Measurements from ENCODE around the gene FUT4. TPM values are rescaled to one million over a fixed set of nuclear protein-coding genes. Genes with fewer than 3 reads are reported as not detected.

The FUT4 gene
- total RNA-seq, 1 donor, result 7.2 TPM

- Histone ChIP-seq H3K4me3 (ENCODE audit: insufficient read depth, low read length) (no peak overlapping the region), H3K4me2 (ENCODE audit: insufficient read depth, low read length) (no peak overlapping the region), H3K36me3 (ENCODE audit: insufficient read depth, low read length) (no peaks in the 10 kb centered on the region), H3K9me3 (ENCODE audit: low read depth, low read length) (no peaks in the 10 kb centered on the region), H3K79me2 (ENCODE audit: insufficient read depth, low read length) (peaks cover 3% of the 10 kb centered on the region), H4K20me1 (ENCODE audit: insufficient read depth, low read length) (peaks cover 2% of the 10 kb centered on the region), H3K27me3 (ENCODE audit: insufficient read depth, low read length) (no peaks in the 10 kb centered on the region), H3K4me1 (ENCODE audit: insufficient read depth, low read length) (peaks cover 33% of the 10 kb centered on the region), H2AFZ (ENCODE audit: low read length) (no peak overlapping the region), H3K27ac (ENCODE audit: low read depth, low read length) (peak overlapping the region; percentile 80)
- DNase-seq (ENCODE audit: insufficient read length, low spot score, missing footprints), result no peak
- TF ChIP-seq CTCF (IDR thresholded peaks at IDR 0.05; ENCODE audit: extremely low read depth, low read depth, low read length), result no peak
These were observed 15.6 kb downstream of the FUT4 start for GRCh38 chr11:94559361-94559760.

DNA sequence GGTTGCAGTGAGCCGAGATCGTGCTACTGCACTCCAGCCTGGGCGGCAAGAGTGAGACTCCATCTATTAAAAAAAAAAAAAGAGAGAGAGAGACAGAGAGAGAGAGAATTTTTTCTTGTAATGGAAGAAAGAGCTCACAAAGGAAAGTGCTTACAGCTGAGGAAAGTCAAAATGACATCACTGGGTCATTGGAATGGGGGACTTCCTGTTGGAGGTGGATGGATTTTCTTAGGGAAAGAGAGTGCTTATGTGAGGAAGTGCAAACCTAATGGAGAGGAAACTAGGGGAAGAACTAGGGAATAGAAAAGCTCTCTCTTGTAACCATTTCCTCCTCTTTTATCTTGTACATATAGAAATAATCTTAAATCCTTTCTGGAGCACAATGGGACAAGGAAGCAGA lies 17.1 kb downstream of the FUT4 start:
- no peaks in the 10 kb centered on the region for H3K9me3 ChIP-seq (ENCODE audit: low read depth, low read length)
- H3K4me3 ChIP-seq (ENCODE audit: insufficient read depth, low read length), result no peak overlapping the region
- peaks cover 33% of the 10 kb centered on the region for H3K4me1 ChIP-seq (ENCODE audit: insufficient read depth, low read length)
- TF ChIP-seq CTCF (IDR thresholded peaks at IDR 0.05; ENCODE audit: extremely low read depth, low read depth, low read length), result no peak
- H3K27ac ChIP-seq (ENCODE audit: low read depth, low read length), result no peak overlapping the region
- no peak overlapping the region for H3K4me2 ChIP-seq (ENCODE audit: insufficient read depth, low read length)
- no peaks in the 10 kb centered on the region for H3K36me3 ChIP-seq (ENCODE audit: insufficient read depth, low read length)
- no peaks in the 10 kb centered on the region for H3K79me2 ChIP-seq (ENCODE audit: insufficient read depth, low read length)
- no peak overlapping the region for H2AFZ ChIP-seq (ENCODE audit: low read length)
- no peaks in the 10 kb centered on the region for H3K27me3 ChIP-seq (ENCODE audit: insufficient read depth, low read length)
- peaks cover 2% of the 10 kb centered on the region for H4K20me1 ChIP-seq (ENCODE audit: insufficient read depth, low read length)
- no peak for DNase-seq (ENCODE audit: insufficient read length, low spot score, missing footprints)

DNA sequence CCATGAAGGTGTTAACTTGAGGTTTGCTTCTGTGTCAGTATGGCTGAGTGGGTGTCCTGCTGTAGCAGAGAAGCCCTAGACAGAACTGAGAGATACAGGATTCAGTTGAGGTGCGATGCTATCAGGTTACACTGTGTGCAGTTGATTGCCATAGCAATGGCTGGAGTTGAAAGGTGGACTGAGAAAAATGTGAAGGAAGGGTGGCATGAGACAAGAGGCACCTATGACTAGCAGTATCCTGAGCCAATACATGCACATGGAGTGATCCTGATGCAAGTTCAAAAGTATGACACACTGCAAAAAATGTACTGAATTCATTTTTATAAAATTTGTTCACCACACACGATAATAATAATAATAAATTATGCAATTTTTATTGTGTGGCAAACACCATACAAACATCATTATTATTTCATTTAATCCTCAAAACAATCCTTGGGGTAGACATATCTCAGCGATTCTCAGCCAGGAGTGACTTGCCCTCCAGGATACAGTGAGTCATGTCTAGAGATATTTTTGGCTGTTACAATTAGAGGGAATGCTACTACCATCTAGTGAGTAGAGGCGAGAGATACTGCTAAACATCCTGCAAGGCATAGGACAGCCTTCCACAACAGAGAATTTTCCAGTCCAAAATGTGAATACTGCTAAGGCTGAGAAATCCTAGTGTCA lies 19.6 kb downstream of the FUT4 start:
- TF ChIP-seq CTCF (IDR thresholded peaks at IDR 0.05; ENCODE audit: extremely low read depth, low read depth, low read length), result peak; percentile 58
- Histone ChIP-seq H3K4me2 (ENCODE audit: insufficient read depth, low read length) (no peak overlapping the region), H3K27me3 (ENCODE audit: insufficient read depth, low read length) (no peaks in the 10 kb centered on the region), H3K9me3 (ENCODE audit: low read depth, low read length) (no peaks in the 10 kb centered on the region), H3K36me3 (ENCODE audit: insufficient read depth, low read length) (no peaks in the 10 kb centered on the region), H3K27ac (ENCODE audit: low read depth, low read length) (peak overlapping the region; percentile 41), H4K20me1 (ENCODE audit: insufficient read depth, low read length) (peaks cover 2% of the 10 kb centered on the region), H2AFZ (ENCODE audit: low read length) (no peak overlapping the region), H3K4me1 (ENCODE audit: insufficient read depth, low read length) (peaks cover 15% of the 10 kb centered on the region), H3K79me2 (ENCODE audit: insufficient read depth, low read length) (no peaks in the 10 kb centered on the region), H3K4me3 (ENCODE audit: insufficient read depth, low read length) (no peak overlapping the region)
- DNase-seq (ENCODE audit: insufficient read length, low spot score, missing footprints), result peak; percentile 96

GRCh38 chr11:94563848-94564467 lies 20.2 kb downstream of the FUT4 start:
- H3K4me2 ChIP-seq (ENCODE audit: insufficient read depth, low read length), result no peak overlapping the region
- H3K27me3 ChIP-seq (ENCODE audit: insufficient read depth, low read length), result no peaks in the 10 kb centered on the region
- no peak overlapping the region for H2AFZ ChIP-seq (ENCODE audit: low read length)
- H3K9me3 ChIP-seq (ENCODE audit: low read depth, low read length), result no peaks in the 10 kb centered on the region
- peak overlapping the region; percentile 41 for H3K27ac ChIP-seq (ENCODE audit: low read depth, low read length)
- peaks cover 12% of the 10 kb centered on the region for H3K4me1 ChIP-seq (ENCODE audit: insufficient read depth, low read length)
- H3K79me2 ChIP-seq (ENCODE audit: insufficient read depth, low read length), result no peaks in the 10 kb centered on the region
- no peak for DNase-seq (ENCODE audit: insufficient read length, low spot score, missing footprints)
- peaks cover 2% of the 10 kb centered on the region for H4K20me1 ChIP-seq (ENCODE audit: insufficient read depth, low read length)
- no peak for TF ChIP-seq CTCF (IDR thresholded peaks at IDR 0.05; ENCODE audit: extremely low read depth, low read depth, low read length)
- no peaks in the 10 kb centered on the region for H3K36me3 ChIP-seq (ENCODE audit: insufficient read depth, low read length)
- no peak overlapping the region for H3K4me3 ChIP-seq (ENCODE audit: insufficient read depth, low read length)

All from osteoblast (primary cell).